ENCODE results near the gene ASB18. TPM values are rescaled to one million over a fixed set of nuclear protein-coding genes. Genes with fewer than 3 reads are reported as not detected.
A peak's percentile ranks its signal among the peaks of the same experiment; 100 is the strongest.

The ASB18 gene
- total RNA-seq, 1 experiment from 2014 or later: 0.46 TPM

DNA sequence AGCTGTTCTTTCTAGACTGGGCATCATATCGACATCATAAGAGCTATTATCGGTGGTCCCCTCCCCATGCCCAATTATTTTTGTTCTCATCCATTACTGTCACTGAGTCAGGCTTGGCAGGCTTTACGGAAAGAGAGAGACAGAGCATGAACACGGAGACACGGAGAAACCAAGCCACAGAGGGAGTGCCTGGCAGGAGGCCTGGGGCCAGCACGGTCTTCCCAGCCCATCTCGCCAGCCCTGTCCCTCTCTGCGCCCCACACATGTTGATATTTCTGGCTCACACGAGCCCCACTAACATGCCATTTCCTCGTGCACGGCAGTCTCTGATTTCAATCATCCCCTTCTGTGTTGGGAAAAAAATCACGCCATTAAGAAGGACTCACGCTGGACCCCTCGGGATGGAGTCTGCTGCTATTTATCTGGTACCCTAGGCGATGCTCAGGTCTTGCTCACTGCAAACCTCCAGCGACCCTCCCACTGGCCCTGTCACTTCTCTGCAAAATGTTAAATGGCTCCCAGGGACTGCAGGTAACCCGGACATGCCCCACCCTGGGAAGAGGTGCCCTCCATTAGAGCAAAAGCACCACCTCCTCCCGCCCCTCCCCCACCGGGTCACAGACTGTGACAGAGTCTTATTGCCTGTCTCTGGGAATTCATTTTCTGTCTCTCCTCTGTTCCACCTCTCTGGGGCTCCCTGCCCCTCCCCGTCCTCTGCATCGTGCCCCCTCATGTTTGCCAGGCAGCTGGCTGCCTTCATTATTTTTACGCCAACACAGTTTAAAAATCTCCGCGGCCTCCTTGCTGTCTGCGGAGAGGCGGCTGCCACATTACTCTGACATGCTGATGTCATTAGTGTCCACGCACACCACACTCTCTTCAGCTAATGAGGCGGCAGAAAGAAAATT, 55.9 kb downstream of the ASB18 start:
- TF ChIP-seq, protein P1, sequence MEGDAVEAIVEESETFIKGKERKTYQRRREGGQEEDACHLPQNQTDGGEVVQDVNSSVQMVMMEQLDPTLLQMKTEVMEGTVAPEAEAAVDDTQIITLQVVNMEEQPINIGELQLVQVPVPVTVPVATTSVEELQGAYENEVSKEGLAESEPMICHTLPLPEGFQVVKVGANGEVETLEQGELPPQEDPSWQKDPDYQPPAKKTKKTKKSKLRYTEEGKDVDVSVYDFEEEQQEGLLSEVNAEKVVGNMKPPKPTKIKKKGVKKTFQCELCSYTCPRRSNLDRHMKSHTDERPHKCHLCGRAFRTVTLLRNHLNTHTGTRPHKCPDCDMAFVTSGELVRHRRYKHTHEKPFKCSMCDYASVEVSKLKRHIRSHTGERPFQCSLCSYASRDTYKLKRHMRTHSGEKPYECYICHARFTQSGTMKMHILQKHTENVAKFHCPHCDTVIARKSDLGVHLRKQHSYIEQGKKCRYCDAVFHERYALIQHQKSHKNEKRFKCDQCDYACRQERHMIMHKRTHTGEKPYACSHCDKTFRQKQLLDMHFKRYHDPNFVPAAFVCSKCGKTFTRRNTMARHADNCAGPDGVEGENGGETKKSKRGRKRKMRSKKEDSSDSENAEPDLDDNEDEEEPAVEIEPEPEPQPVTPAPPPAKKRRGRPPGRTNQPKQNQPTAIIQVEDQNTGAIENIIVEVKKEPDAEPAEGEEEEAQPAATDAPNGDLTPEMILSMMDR (conservative IDR thresholded peaks at IDR 0.05): no peak
- no peak for TF ChIP-seq EZH2 (IDR thresholded peaks at IDR 0.05; ENCODE audit: low read depth)
- no peak overlapping the region for H2AFZ ChIP-seq
- no peaks in the 10 kb centered on the region for H3K9me2 ChIP-seq (ENCODE audit: insufficient read depth)
- no peak overlapping the region for H3K4me3 ChIP-seq
- CTCF ChIA-PET: no interaction called here
- no peaks in the 10 kb centered on the region; the same call in 1 of the 2 replicates for H3K9me3 ChIP-seq (ENCODE audit: insufficient read depth, low read depth)
- POLR2A ChIA-PET (ENCODE audit: unreplicated experiment): no interaction called here
- no peak overlapping the region for H3K27ac ChIP-seq
- DNase-seq: peak in 1 of 2 experiments; percentile 26
- no peaks in the 10 kb centered on the region for H3K4me1 ChIP-seq (replicated peaks; ENCODE audit: insufficient read depth)
- no peaks in the 10 kb centered on the region for H3K27me3 ChIP-seq (ENCODE audit: insufficient read depth, low read depth)
- intact Hi-C loops (cut with micrococcal nuclease; ENCODE audit: unreplicated experiment): no loop called here
- H3K36me3 ChIP-seq (ENCODE audit: low read depth): no peaks in the 10 kb centered on the region
- H3K4me2 ChIP-seq: no peak overlapping the region
- no peaks in the 10 kb centered on the region for H4K20me1 ChIP-seq (ENCODE audit: insufficient read depth)
- H3K79me2 ChIP-seq (ENCODE audit: low read depth): no peaks in the 10 kb centered on the region
- no TSS peak for BruUV-seq (replicated peaks)
- H3F3A ChIP-seq (ENCODE audit: insufficient read depth, low read depth): no peaks in the 10 kb centered on the region

DNA sequence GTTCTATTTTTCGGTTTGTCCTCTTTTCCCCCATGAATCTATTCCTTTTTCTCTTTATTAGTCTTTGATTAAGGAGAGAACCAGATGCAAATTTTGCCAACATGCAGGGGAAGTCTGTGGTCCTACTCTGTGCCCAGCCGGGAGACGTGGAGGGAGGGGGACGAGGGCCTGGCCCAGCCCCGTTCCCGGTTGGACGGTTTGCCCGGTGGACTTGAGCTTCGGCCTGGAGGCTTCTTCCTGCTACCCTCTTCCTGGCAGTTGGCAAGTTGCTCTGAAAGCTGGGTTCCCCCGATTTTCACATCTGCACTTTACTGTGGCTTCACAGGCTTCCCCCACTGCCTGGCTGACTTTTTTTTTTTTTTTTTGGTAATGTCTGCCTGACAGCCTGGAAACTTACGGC, 56.7 kb downstream of the ASB18 start:
- intact Hi-C loops (cut with micrococcal nuclease; ENCODE audit: unreplicated experiment): no loop called here
- CTCF ChIA-PET: no interaction called here
- TF ChIP-seq EZH2 (IDR thresholded peaks at IDR 0.05; ENCODE audit: low read depth): no peak
- TF ChIP-seq, protein P1 (conservative IDR thresholded peaks at IDR 0.05): no peak
- H3F3A ChIP-seq (ENCODE audit: insufficient read depth, low read depth): no peaks in the 10 kb centered on the region
- BruUV-seq (replicated peaks): no TSS peak
- no peak overlapping the region for H3K4me2 ChIP-seq
- H4K20me1 ChIP-seq (ENCODE audit: insufficient read depth): no peaks in the 10 kb centered on the region
- no peak overlapping the region for H3K27ac ChIP-seq
- no peaks in the 10 kb centered on the region for H3K79me2 ChIP-seq (ENCODE audit: low read depth)
- H3K9me2 ChIP-seq (ENCODE audit: insufficient read depth): no peaks in the 10 kb centered on the region
- no peaks in the 10 kb centered on the region for H3K36me3 ChIP-seq (ENCODE audit: low read depth)
- POLR2A ChIA-PET (ENCODE audit: unreplicated experiment): interaction anchor here (0.6 kb wide), 1 partner anchor 32 kb away, joined by 14 read pairs; no protein-coding TSS in a partner anchor
- H3K9me3 ChIP-seq (ENCODE audit: insufficient read depth, low read depth): no peaks in the 10 kb centered on the region; the same call in 1 of the 2 replicates
- no peaks in the 10 kb centered on the region for H3K27me3 ChIP-seq (ENCODE audit: insufficient read depth, low read depth)
- DNase-seq: no peak
- no peaks in the 10 kb centered on the region for H3K4me1 ChIP-seq (replicated peaks; ENCODE audit: insufficient read depth)
- no peak overlapping the region for H2AFZ ChIP-seq
- no peak overlapping the region for H3K4me3 ChIP-seq

DNA sequence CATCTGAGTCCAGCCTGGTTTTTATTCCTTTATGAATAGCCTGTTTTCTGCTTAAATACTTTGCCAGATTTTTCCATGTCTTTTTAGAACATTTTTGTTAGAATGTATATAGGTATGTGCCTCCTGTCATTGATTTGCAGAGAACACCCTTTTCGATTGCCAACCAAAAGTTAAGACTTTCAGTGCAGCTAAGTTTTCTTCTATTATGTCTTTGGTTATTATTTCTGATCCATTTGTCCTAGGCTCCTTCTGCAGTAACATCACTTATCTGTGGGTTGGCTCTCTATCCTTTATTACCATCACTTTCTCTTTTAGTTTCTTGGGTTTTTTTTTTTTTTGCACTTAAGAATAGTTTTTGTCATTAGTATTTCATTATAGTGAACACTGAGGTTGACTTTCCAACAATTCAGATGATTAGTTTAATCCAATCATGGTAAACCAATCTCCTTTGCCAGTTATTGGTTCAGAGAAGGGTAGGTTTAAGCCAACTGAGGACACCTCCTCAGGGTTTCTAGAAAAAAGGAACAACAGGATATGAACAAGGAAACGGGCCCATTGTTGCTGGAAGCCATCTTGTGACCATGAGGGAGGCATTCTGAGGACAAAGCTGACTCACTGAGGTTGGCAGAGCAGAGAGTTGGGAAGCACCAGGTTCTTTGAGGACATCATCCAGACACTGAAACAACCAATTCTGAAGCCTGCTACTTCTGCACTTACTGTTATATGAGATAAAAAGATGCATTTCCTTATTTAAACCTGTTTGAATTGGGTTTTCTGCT, 58.1 kb downstream of the ASB18 start:
- Histone ChIP-seq H4K20me1 (ENCODE audit: insufficient read depth) (no peaks in the 10 kb centered on the region), H3K4me2 (no peak overlapping the region), H3K27me3 (ENCODE audit: insufficient read depth, low read depth) (no peaks in the 10 kb centered on the region), H3F3A (ENCODE audit: insufficient read depth, low read depth) (no peaks in the 10 kb centered on the region), H3K79me2 (ENCODE audit: low read depth) (no peaks in the 10 kb centered on the region), H3K27ac (no peak overlapping the region), H3K9me2 (ENCODE audit: insufficient read depth) (no peaks in the 10 kb centered on the region), H3K4me3 (no peak overlapping the region), H3K9me3 (ENCODE audit: insufficient read depth, low read depth) (no peaks in the 10 kb centered on the region; the same call in 1 of the 2 replicates), H3K4me1 (replicated peaks; ENCODE audit: insufficient read depth) (no peaks in the 10 kb centered on the region), H2AFZ (no peak overlapping the region), H3K36me3 (ENCODE audit: low read depth) (no peaks in the 10 kb centered on the region)
- TF ChIP-seq, protein P1 (conservative IDR thresholded peaks at IDR 0.05): no peak
- no peak for TF ChIP-seq EZH2 (IDR thresholded peaks at IDR 0.05; ENCODE audit: low read depth)
- ChIA-PET POLR2A (ENCODE audit: unreplicated experiment) (no interaction called here), CTCF (no interaction called here)
- no peak for DNase-seq
- BruUV-seq (replicated peaks): no TSS peak
- intact Hi-C loops (cut with micrococcal nuclease; ENCODE audit: unreplicated experiment): no loop called here
